OCI-LY7 (cell line): ENCODE measurements around the gene MTMR8.

Source experiments
- EZH2phosphoT487 ChIP-seq: fragments of 200-600 bp; sonication (generic); IDR thresholded peaks from 2 replicates; pipeline ENCODE4 v1.6.1; 2018; ENCODE audit warnings: low read depth, borderline replicate concordance, mild to moderate bottlenecking, mixed run types, antibody characterized with exemption, low read length, moderate library complexity, mixed read lengths
- TF ChIP-seq, protein P1 (sequence below): fragments of 200-600 bp; sonication (generic); conservative IDR thresholded peaks from 2 replicates; pipeline ENCODE4 v1.5.1; 2014; ENCODE audit warnings: mild to moderate bottlenecking, antibody characterized with exemption, low read length, moderate library complexity, mixed read lengths

DNA sequence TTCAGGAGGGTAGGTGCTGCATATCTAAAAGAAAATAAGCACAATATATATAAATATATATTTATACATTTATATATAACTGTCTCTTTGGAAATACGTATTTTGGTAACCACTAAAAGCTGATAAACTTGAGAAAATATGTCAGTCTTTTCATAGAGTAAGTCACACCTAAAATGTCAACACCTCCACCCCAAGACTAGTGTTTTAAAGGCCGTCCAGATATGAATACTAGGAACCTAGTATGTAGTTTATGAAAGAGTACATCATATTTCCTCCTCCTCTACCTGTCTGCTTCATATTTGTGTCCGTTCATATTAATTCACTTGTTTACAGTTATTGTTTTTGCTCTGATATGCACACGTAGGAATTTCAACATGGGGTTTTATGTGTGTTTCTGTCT is 45.2 kb downstream of the MTMR8 start:
- TF ChIP-seq, protein P1, sequence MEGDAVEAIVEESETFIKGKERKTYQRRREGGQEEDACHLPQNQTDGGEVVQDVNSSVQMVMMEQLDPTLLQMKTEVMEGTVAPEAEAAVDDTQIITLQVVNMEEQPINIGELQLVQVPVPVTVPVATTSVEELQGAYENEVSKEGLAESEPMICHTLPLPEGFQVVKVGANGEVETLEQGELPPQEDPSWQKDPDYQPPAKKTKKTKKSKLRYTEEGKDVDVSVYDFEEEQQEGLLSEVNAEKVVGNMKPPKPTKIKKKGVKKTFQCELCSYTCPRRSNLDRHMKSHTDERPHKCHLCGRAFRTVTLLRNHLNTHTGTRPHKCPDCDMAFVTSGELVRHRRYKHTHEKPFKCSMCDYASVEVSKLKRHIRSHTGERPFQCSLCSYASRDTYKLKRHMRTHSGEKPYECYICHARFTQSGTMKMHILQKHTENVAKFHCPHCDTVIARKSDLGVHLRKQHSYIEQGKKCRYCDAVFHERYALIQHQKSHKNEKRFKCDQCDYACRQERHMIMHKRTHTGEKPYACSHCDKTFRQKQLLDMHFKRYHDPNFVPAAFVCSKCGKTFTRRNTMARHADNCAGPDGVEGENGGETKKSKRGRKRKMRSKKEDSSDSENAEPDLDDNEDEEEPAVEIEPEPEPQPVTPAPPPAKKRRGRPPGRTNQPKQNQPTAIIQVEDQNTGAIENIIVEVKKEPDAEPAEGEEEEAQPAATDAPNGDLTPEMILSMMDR = no peak
- TF ChIP-seq EZH2phosphoT487 = no peak
